ENCODE data around the gene FAM13A. TPM values are rescaled to one million over a fixed set of nuclear protein-coding genes. Genes with fewer than 3 reads are reported as not detected.
A peak's percentile ranks its signal among the peaks of the same experiment; 100 is the strongest.

Gene FAM13A
- total RNA-seq, 1 donor from 2014 or later = 39.1 TPM

- DNase-seq (no peak), ATAC-seq (no peak)
- Histone ChIP-seq H3K36me3 (peaks cover 5% of the 10 kb centered on the region), H3K27ac (peak overlapping the region; percentile 15), H3K4me3 (peak overlapping the region; percentile 25), H3K9me3 (no peaks in the 10 kb centered on the region), H3K27me3 (ENCODE audit: low read depth) (no peaks in the 10 kb centered on the region), H3K4me1 (peaks cover 3% of the 10 kb centered on the region)
- TF ChIP-seq CTCF (IDR thresholded peaks at IDR 0.05) = no peak
- intact Hi-C loops (cut with DNase I) = no loop called here
Observed at GRCh38 chr4:88759039-88759894, 297.7 kb downstream of the FAM13A start.

- H3K4me1 ChIP-seq = peaks cover 3% of the 10 kb centered on the region
- ATAC-seq (no peak), DNase-seq (no peak)
- H3K36me3 ChIP-seq = peaks cover 5% of the 10 kb centered on the region
- H3K27ac ChIP-seq = no peak overlapping the region
- no peaks in the 10 kb centered on the region for H3K9me3 ChIP-seq
- H3K4me3 ChIP-seq = peak overlapping the region; percentile 25
- intact Hi-C loops (cut with DNase I) = no loop called here
- TF ChIP-seq CTCF (IDR thresholded peaks at IDR 0.05) = no peak
- H3K27me3 ChIP-seq (ENCODE audit: low read depth) = no peaks in the 10 kb centered on the region
Observed at GRCh38 chr4:88758264-88758663, 298.7 kb downstream of the FAM13A start.

DNA sequence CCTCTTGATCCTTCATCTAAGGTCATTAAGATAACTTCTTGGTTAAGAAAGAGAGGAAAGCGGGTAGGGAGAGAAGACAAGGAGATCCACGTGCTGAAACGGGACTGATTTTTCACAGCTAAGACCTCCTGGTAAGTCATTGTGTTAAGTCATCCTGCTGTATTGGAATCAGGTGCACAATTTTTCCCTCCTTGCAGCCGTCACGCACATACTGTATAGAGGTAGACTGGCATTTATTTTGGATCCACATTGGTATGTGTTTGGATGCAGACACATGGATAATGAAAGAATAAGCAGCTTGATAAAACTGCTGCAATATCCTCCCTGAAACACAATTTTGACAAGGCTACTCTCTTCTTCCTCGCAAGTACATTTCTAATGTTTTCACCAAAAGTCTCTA lies 299.2 kb downstream of the FAM13A start:
- TF ChIP-seq CTCF (IDR thresholded peaks at IDR 0.05) = no peak
- no peak overlapping the region for H3K27ac ChIP-seq

DNA sequence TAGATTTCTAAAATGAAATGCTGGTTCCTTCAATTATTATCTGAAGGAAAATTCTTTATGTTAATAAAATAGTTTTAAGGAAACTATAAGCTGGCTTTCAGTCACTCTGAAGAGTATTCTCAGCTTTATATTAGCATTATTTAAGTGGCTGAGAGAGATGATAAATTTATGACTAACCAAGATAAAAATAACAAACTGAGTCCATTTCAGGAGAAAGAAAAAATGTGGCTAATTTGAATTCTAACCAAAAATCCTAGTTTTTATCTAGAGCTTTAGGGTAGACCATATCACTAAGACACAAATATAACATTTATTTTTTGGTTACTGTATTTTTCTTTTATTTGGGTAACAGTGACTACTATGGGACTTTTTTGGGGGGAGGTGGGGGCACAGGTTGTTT lies 299.9 kb downstream of the FAM13A start:
- Histone ChIP-seq H3K36me3 (peaks cover 12% of the 10 kb centered on the region), H3K9me3 (no peaks in the 10 kb centered on the region), H3K27me3 (ENCODE audit: low read depth) (no peaks in the 10 kb centered on the region), H3K4me3 (no peak overlapping the region), H3K4me1 (peaks cover 3% of the 10 kb centered on the region), H3K27ac (no peak overlapping the region)
- no peak for ATAC-seq
- TF ChIP-seq CTCF (IDR thresholded peaks at IDR 0.05) = no peak
- intact Hi-C loops (cut with DNase I) = no loop called here
- DNase-seq = no peak

More for the DNA sequence above, 299.2 kb downstream of the FAM13A start:
- ATAC-seq (no peak), DNase-seq (no peak)
- Histone ChIP-seq H3K36me3 (peaks cover 10% of the 10 kb centered on the region), H3K4me1 (peaks cover 3% of the 10 kb centered on the region), H3K4me3 (peak overlapping the region; percentile 25), H3K9me3 (no peaks in the 10 kb centered on the region), H3K27me3 (ENCODE audit: low read depth) (no peaks in the 10 kb centered on the region)
- intact Hi-C loops (cut with DNase I) = no loop called here

DNA sequence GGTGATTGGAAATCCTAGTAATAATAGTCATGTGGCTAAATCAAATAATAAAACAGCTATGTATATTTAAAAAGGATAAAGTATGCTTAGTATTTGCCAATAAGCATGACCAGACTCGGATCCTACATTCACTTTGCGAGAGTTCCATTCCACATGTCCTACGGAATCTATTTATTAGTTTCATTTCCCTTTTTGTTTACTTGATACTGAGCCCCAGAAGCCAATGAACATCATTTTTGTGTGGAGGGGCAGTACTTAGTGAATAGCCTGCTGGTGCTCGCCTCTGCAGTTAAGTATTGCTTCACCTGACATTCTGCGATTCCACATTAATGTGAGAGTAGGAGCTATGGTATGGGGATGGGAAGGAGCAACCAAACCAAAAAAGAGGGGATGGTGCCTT lies 300.8 kb downstream of the FAM13A start:
- Histone ChIP-seq H3K36me3 (peaks cover 19% of the 10 kb centered on the region), H3K4me3 (no peak overlapping the region), H3K27ac (no peak overlapping the region), H3K9me3 (no peaks in the 10 kb centered on the region), H3K27me3 (ENCODE audit: low read depth) (no peaks in the 10 kb centered on the region), H3K4me1 (peaks cover 3% of the 10 kb centered on the region)
- DNase-seq (no peak), ATAC-seq (no peak)
- no peak for TF ChIP-seq CTCF (IDR thresholded peaks at IDR 0.05)
- intact Hi-C loops (cut with DNase I) = no loop called here

All from lower lobe of right lung (tissue), 2 donors.